T1000 (cell line): ENCODE measurements around the gene APOBEC3F.
A peak's percentile ranks its signal among the peaks of the same experiment; 100 is the strongest.
"Not testable (repeated sequence)": the region's sequence is repeated elsewhere in the genome, so short reads cannot be mapped to it uniquely, and the experiment has no call there.

Experiments
- DNase-seq: peaks from one replicate; lab custom pipeline; 2025; ENCODE audit warnings: mixed read lengths; lab: John Stamatoyannopoulos, UW

The APOBEC3F gene

GRCh38 chr22:39040538-39041296, at the start of gene APOBEC3F:
TSS of gene APOBEC3F (plus strand) at chr22:39040864. CDS start at chr22:39040961, 97 bp downstream.
- DNase-seq, result peak; percentile 40

- DNase-seq, result not testable (repeated sequence)
These were observed 47.7 kb upstream of the APOBEC3F start for GRCh38 chr22:38992871-38993371.

- DNase-seq, result no peak
These were observed 44.6 kb upstream of the APOBEC3F start for GRCh38 chr22:38996105-38996504.

- DNase-seq, result no peak
These were observed 43.1 kb upstream of the APOBEC3F start for GRCh38 chr22:38997518-38997917.

GRCh38 chr22:39003165-39003638, 37.5 kb upstream of the APOBEC3F start:
- peak; percentile 21 for DNase-seq

- DNase-seq, result no peak
These were observed 33.5 kb upstream of the APOBEC3F start for GRCh38 chr22:39007177-39007576.

GRCh38 chr22:39008271-39008850, 32.3 kb upstream of the APOBEC3F start:
- DNase-seq, result not testable (repeated sequence)

GRCh38 chr22:39010946-39011345, 29.7 kb upstream of the APOBEC3F start:
- no peak for DNase-seq

- no peak for DNase-seq
These were observed 27.8 kb upstream of the APOBEC3F start for GRCh38 chr22:39012533-39013511.

GRCh38 chr22:39013561-39013941, 27.1 kb upstream of the APOBEC3F start:
- not testable (repeated sequence) for DNase-seq

GRCh38 chr22:39013942-39014722, 26.5 kb upstream of the APOBEC3F start, which contains the start of gene APOBEC3C:
TSS of gene APOBEC3C (plus strand) at chr22:39014257. CDS start at chr22:39014363, 106 bp downstream.
- DNase-seq, result peak; percentile 64

- not testable (repeated sequence) for DNase-seq
These were observed 25.9 kb upstream of the APOBEC3F start for GRCh38 chr22:39014723-39015121.

- no peak for DNase-seq
These were observed 24.1 kb upstream of the APOBEC3F start for GRCh38 chr22:39016592-39016991.

GRCh38 chr22:39017596-39018365, 22.9 kb upstream of the APOBEC3F start:
- no peak for DNase-seq

- DNase-seq, result not testable (repeated sequence)
These were observed 20.5 kb upstream of the APOBEC3F start for GRCh38 chr22:39020021-39020651.

GRCh38 chr22:39021552-39022250, 19.0 kb upstream of the APOBEC3F start:
- no peak for DNase-seq

- no peak for DNase-seq
These were observed 15.9 kb upstream of the APOBEC3F start for GRCh38 chr22:39024519-39025308.

- no peak for DNase-seq
These were observed 14.0 kb upstream of the APOBEC3F start for GRCh38 chr22:39026509-39027150.
